Measurements from ENCODE around the gene ANAPC15.
"Not testable (repeated sequence)": the region's sequence is repeated elsewhere in the genome, so short reads cannot be mapped to it uniquely, and the experiment has no call there.

The ANAPC15 gene

DNA sequence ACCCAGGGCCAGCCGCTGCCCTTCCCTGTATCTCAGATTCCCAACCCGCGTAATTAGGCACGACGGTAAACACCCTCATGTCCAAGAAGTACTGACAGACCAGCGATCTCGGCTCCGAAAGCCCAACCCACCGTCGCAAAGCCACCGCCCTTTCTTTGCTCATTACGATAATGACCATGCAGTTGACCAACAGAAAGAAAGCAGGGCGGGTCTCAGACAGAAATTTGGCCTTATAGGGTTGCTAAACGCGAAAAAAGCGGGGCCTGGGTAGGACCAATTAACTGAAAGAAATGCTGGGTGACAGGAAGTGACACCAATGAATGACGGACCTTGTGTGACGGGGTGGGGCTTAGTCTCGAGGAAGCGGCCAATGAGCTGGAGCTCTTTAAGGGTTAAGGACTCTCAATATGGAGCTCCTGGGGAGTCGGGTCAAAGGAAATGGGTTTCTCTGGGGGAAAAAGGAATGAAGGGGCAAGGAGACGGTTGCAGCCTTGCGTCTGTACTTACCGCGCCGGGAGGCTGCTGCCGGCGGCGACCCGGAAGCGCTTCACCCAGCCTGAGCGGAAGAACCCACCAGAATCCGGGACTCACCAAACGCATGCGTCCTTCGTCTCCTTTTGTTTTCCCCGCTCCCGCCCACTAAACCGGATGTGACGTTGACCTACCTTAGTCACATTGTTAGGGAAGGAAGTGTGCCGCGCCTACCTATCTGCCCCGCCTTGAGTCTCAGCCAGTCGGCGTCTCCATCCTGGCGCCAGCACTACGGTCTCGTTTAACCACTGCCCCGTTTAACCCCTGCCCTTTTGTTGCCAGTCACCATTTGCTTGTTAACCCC, at the start of gene ANAPC15:
Gene ANAPC15, minus strand, starts transcription at position 553 of the 835 bp plus-strand sequence. CDS start 1,419 bp downstream, outside the sequence.
- DNase-seq = peak; percentile 97

DNA sequence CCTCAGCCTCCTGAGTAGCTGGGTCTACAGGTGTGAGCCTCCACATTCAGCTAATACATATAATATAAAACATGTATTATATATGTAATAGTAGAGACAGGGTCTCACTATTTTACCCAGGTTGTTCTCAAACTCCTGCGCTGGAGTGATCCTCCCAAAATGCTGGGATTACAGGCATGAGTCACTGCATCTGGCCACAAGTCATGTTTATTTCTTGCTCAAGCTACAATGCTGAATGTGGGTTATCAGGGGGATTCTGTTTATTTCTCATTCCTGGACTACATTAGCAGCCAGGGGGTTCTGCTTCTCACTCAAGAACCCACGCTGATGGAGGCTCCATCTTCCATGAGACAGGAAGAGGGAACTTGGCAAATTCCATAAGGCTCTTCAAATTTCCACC, 47.8 kb upstream of the ANAPC15 start:
- DNase-seq = no peak

- no peak for DNase-seq
These were observed 44.6 kb upstream of the ANAPC15 start for GRCh38 chr11:72157131-72157530.

DNA sequence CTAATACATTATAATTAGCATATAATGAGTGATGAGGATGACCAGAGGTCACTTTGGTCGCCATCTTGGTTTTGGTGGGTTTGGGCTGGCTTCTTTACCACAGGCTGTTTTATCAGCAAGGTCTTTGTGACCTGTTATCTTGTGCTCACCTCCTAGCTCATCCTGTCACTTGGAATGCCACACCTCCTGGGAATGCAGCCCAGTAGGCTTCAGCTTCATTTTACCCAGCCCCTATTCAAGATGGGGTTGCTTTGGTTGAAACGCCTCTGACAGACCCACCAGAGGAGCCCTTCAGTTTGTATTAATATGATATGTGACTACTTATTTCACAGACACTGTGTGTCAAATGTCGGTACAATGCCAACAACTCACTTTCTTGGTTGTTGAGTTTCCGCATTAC, 43.3 kb upstream of the ANAPC15 start:
- DNase-seq = no peak

DNA sequence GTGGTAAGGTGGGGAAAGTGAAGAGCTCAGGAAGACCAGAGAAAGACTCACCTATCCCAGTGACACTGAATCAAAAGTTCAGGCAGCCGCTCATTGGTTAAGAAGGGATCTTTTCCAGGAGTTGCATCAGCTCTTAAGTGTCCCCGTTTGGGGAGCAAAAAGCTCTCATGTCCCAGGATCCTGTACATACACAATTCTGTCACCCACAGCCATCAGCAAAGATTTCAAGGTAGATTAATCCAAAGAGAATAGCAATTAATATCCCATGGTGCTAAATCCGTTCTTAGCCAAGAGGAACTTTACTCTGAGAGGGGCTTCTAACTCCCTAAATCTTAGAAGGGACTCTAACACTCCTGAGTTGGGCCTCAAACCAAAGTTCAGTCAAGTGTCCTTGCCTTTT, 42.3 kb upstream of the ANAPC15 start:
- no peak for DNase-seq

GRCh38 chr11:72153874-72154273, 41.4 kb upstream of the ANAPC15 start:
- DNase-seq = not testable (repeated sequence)

GRCh38 chr11:72150882-72151281, 38.4 kb upstream of the ANAPC15 start:
- no peak for DNase-seq

DNA sequence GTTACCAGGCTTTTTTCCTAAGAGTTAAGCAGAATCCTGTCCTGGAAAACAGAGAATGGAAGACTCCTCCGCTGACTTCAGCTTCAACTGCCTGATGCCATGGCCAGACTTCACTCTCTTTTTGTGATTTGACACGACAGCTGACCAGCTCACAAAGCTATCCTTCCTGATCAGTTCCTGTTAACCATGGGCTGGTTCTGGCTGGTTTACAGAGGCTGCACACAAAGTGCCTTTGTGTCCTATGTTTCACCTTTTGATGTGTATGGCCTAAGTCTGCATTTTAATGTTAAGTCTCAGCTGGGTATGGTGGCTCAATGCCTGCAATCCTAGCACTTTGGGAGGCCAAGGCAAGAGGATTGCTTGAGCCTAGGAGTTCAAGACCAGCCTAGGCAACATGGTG, 34.1 kb upstream of the ANAPC15 start:
- DNase-seq = no peak

- no peak for DNase-seq
These were observed 32.5 kb upstream of the ANAPC15 start for GRCh38 chr11:72144807-72145565.

GRCh38 chr11:72142543-72142942, 30.0 kb upstream of the ANAPC15 start:
- not testable (repeated sequence) for DNase-seq

GRCh38 chr11:72142086-72142485, 29.6 kb upstream of the ANAPC15 start:
- DNase-seq = not testable (repeated sequence)

DNA sequence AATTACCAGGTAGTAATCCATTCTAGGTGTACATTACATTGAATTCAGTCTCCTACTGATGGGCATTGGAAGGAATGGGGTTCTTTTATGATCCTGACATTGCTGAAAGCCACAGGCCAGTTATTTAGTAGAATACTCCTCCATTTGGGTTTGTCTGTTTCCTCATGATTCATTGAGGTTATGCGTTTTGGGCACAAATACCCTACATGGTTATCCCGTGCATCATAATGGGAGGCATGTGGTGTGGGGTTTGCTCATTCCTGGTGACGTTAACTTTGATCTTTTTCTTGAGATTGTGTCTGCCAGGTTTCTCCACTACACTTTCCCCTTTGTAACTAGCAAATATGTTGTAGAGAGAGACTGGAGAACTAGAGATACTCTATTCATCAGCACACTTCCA, 28.6 kb upstream of the ANAPC15 start:
- no peak for DNase-seq

DNA sequence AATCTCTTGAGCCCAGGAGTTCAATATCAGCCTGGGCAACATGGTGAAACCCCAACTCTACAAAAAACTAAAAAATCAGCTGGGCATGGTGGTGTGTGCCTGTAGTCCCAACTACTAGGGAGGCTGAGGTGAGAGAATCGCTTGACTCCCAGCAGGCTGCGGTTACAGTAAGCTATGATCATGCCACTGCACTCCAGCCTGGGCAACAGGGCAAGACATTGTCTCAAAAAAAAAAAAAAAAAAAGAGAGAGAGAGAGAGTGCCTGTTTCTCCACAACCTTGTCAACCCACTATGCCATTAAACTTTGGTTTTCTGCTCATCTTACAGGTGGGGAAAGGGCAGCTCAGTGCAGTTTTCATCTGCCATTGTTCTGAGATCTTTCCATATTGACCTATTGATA, 28.2 kb upstream of the ANAPC15 start:
- DNase-seq = no peak

- DNase-seq = no peak
These were observed 27.0 kb upstream of the ANAPC15 start for GRCh38 chr11:72139500-72139899.

DNA sequence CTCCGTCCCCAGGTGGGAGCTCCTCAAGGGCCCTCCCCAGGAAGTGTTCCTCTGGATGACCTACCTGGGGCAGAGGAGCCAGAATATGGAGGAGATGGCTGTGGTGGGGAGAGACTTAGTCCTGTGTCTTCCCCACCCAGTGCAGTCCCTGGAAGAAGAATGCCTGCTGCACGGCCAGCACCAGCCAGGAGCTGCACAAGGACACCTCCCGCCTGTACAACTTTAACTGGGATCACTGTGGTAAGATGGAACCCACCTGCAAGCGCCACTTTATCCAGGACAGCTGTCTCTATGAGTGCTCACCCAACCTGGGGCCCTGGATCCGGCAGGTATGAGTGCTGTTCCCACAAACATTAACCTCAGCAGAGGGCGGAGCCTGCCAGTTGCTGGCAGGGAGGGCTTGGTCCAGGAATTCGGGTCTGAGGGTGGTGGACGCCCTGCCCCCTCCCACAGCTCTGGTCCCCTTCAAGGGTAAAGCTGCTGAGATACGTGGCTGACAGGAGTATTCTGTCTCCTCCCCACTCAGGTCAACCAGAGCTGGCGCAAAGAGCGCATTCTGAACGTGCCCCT, 26.4 kb upstream of the ANAPC15 start:
- no peak for DNase-seq

GRCh38 chr11:72136684-72137262, 24.3 kb upstream of the ANAPC15 start:
- no peak for DNase-seq

GRCh38 chr11:72135891-72136683, 23.6 kb upstream of the ANAPC15 start:
- no peak for DNase-seq

GRCh38 chr11:72135473-72135872, 23.0 kb upstream of the ANAPC15 start, which contains the start of gene FOLR3:
FOLR3 (plus strand) TSS chr11:72135725; CDS start chr11:72135953, 228 bp downstream.
- not testable (repeated sequence) for DNase-seq

GRCh38 chr11:72132646-72133045, 20.2 kb upstream of the ANAPC15 start:
- no peak for DNase-seq

GRCh38 chr11:72129381-72129780, 16.9 kb upstream of the ANAPC15 start:
- DNase-seq = no peak

DNA sequence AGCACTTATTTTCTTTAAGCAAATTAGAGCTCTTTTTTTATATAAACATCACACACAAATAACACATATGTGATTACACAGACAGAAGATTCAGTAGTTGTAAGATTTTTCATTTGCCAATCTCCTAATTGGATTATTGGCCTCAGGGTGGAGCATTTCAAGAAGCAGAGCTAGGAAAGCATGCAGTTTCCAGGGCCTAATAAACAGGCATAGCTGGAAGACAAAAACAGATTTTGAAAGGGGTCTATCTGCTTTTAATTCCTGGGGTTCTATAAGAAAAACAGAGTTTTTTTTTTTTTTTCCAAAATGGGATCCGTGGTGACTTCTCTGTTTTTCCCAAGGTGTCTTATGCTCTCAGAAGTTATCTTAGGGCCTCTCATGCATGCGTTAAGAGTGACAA, 15.4 kb upstream of the ANAPC15 start:
- DNase-seq = no peak

DNA sequence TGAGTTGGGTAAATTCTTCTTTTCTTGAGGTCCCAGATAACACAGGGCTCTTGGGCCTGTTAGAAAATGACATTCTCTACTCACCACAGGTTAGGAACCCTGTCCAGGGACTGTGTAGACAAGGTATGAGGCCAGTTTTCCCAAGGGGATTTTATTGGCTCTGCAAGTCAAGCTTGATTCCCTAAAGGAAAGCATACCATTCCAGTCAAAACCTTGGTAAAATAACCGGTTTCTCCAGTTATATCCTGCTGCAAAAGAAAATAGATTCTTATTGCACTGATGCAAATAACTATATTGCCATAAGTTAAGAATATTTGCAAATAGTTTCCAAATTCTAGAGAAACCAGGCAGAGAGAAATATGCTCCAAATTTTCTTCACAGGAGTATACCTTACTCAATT, 13.5 kb upstream of the ANAPC15 start:
- DNase-seq = no peak
